ENCODE results near the gene RBPJL.

The RBPJL gene

GRCh38 chr20:45363611-45364492 is 57.2 kb downstream of the RBPJL start:
- no peak for DNase-seq

- no peak for DNase-seq
These were observed 58.9 kb downstream of the RBPJL start for GRCh38 chr20:45365444-45365970.

- no peak for DNase-seq
These were observed 59.6 kb downstream of the RBPJL start for GRCh38 chr20:45366192-45366591.

GRCh38 chr20:45366631-45367030 is 60.0 kb downstream of the RBPJL start:
- DNase-seq: no peak

- DNase-seq: no peak
These were observed 60.5 kb downstream of the RBPJL start for GRCh38 chr20:45367126-45367525.
